ENCODE results near the gene TMEM178A.

- no peak for TF ChIP-seq ZNF274 (IDR thresholded peaks at IDR 0.05; ENCODE audit: borderline replicate concordance, extremely low read depth, low read length)
- no peak for TF ChIP-seq POLR2A (IDR thresholded peaks at IDR 0.05; ENCODE audit: control extremely low read depth in 1 of 2, low read depth in 2 of 2, low read length in 2 of 2)
- TF ChIP-seq CHD2 (IDR thresholded peaks at IDR 0.05; ENCODE audit: low read length) = no peak
- no peak for TF ChIP-seq CTCF (IDR thresholded peaks at IDR 0.05; ENCODE audit: control extremely low read depth in 1 of 3, insufficient read depth in 1 of 3, low read depth in 1 of 3, low read length in 3 of 3)
- no peak for TF ChIP-seq NRF1 (IDR thresholded peaks at IDR 0.05; ENCODE audit: low read depth, low read length)
- no peak for TF ChIP-seq SP2 (IDR thresholded peaks at IDR 0.05; ENCODE audit: low read length)
- TF ChIP-seq RAD21 (IDR thresholded peaks at IDR 0.05 in 1 of 2, conservative IDR thresholded peaks at IDR 0.05 in 1 of 2; ENCODE audit: low read depth in 2 of 2, low read length in 2 of 2) = no peak
- TF ChIP-seq HDAC6 (IDR thresholded peaks at IDR 0.05; ENCODE audit: low read depth, low read length) = no peak
- no peak for TF ChIP-seq POLR2AphosphoS5 (IDR thresholded peaks at IDR 0.05; ENCODE audit: low read depth, low read length)
- TF ChIP-seq EZH2 (IDR thresholded peaks at IDR 0.05; ENCODE audit: low read depth, low read length, severe bottlenecking) = no peak
These were observed 57.8 kb downstream of the TMEM178A start for GRCh38 chr2:39723497-39723896.

Data from H1 (cell line).